Thyroid gland (tissue), 4 donors: ENCODE data around the gene SULT6B1.

ENCODE experiments used
- CTCF ChIP-seq, 6 experiments: fragments of 200-600 bp in 3 of 6; fragments of 450-650 bp in 3 of 6; sonication (generic) in 3 of 6; IDR thresholded peaks; one replicate each; pipeline ENCODE4 v1.5.1; 2016 to 2019; ENCODE audit warnings: antibody characterized with exemption in 6 of 6, mild to moderate bottlenecking in 2 of 6, inconsistent platforms in 1 of 6, moderate library complexity in 1 of 6
- POLR2A ChIP-seq, 2 donors: fragments of 450-650 bp; IDR thresholded peaks; one replicate each; pipeline ENCODE4 v1.6.1; 2017; ENCODE audit warnings: antibody characterized with exemption in 2 of 2, mild to moderate bottlenecking in 2 of 2, moderate library complexity in 1 of 2

DNA sequence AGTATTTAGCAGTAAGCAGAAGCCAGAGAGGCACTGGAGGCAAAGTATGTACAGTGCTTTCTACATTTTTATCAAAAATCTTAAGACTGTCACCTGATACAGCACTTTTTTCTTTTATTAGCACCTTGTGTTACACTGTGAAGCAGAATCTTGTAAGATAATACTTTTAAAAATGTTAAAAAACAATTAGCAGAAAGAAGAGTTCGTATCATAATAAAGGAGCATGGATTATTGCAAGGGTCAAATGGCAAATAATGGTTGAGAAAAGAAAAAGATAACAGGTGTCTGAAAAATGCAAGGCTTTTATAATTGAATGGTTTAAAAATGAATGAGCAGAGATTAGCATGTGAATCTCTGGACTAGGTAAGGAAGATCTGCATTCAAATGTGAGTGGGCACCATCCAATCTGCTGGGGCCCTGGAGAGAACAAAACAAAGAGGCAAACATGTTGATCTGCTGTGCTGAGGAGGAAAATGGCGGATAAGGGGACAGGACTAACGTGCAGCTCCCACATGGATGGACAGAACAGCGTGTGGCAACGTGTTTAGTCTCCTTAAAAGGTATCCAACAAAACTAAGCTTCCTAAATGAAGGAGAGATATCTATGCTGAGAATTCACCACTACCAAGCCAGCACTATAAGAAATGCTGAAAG, 17.3 kb upstream of the SULT6B1 start:
- TF ChIP-seq CTCF (IDR thresholded peaks at IDR 0.05): no peak
- no peak for TF ChIP-seq POLR2A (IDR thresholded peaks at IDR 0.05)
